Nephron progenitor cell (in vitro differentiated cells): ENCODE measurements around the gene GRK6.

Experiments used
- DNase-seq: peaks from one replicate; pipeline ENCODE4 v3.0.0; 2021
- H3K27ac Mint-ChIP-seq: 2 replicates; pipeline ENCODE4 v1.8.0; 2021; ENCODE audit warnings: mild to moderate bottlenecking, moderate library complexity, mixed read lengths
- H3K27me3 Mint-ChIP-seq: 2 replicates; pipeline ENCODE4 v1.8.0; 2021; ENCODE audit warnings: mild to moderate bottlenecking, low read depth, mixed read lengths; ENCODE audit not compliant: poor library complexity
- H3K36me3 Mint-ChIP-seq: 2 replicates; pipeline ENCODE4 v1.8.0; 2021; ENCODE audit warnings: low read depth, mixed read lengths
- H3K4me1 Mint-ChIP-seq: 2 replicates; pipeline ENCODE4 v1.8.0; 2021; ENCODE audit warnings: mixed read lengths
- H3K4me3 Mint-ChIP-seq: 2 replicates; pipeline ENCODE4 v1.8.0; 2021; ENCODE audit warnings: mild to moderate bottlenecking, moderate library complexity, mixed read lengths
- H3K9me3 Mint-ChIP-seq: 2 replicates; pipeline ENCODE4 v1.8.0; 2021; ENCODE audit warnings: mild to moderate bottlenecking, moderate library complexity, mixed read lengths
- TF ChIP-seq, protein P1 (sequence below): fragments of 200-600 bp; sonication (generic); IDR thresholded peaks from 2 replicates; pipeline ENCODE4 v1.5.0; 2021; ENCODE audit warnings: antibody characterized with exemption

The GRK6 gene

GRCh38 chr5:177383181-177383580 is 43.3 kb upstream of the GRK6 start:
- H3K27ac Mint-ChIP-seq: no peak overlapping the region
- no peaks in the 10 kb centered on the region for H3K9me3 Mint-ChIP-seq
- H3K4me1 Mint-ChIP-seq: peaks cover 46% of the 10 kb centered on the region
- no peak for DNase-seq
- TF ChIP-seq, protein P1, sequence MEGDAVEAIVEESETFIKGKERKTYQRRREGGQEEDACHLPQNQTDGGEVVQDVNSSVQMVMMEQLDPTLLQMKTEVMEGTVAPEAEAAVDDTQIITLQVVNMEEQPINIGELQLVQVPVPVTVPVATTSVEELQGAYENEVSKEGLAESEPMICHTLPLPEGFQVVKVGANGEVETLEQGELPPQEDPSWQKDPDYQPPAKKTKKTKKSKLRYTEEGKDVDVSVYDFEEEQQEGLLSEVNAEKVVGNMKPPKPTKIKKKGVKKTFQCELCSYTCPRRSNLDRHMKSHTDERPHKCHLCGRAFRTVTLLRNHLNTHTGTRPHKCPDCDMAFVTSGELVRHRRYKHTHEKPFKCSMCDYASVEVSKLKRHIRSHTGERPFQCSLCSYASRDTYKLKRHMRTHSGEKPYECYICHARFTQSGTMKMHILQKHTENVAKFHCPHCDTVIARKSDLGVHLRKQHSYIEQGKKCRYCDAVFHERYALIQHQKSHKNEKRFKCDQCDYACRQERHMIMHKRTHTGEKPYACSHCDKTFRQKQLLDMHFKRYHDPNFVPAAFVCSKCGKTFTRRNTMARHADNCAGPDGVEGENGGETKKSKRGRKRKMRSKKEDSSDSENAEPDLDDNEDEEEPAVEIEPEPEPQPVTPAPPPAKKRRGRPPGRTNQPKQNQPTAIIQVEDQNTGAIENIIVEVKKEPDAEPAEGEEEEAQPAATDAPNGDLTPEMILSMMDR: no peak
- H3K36me3 Mint-ChIP-seq: no peaks in the 10 kb centered on the region
- no peak overlapping the region for H3K4me3 Mint-ChIP-seq
- peaks cover 11% of the 10 kb centered on the region for H3K27me3 Mint-ChIP-seq

DNA sequence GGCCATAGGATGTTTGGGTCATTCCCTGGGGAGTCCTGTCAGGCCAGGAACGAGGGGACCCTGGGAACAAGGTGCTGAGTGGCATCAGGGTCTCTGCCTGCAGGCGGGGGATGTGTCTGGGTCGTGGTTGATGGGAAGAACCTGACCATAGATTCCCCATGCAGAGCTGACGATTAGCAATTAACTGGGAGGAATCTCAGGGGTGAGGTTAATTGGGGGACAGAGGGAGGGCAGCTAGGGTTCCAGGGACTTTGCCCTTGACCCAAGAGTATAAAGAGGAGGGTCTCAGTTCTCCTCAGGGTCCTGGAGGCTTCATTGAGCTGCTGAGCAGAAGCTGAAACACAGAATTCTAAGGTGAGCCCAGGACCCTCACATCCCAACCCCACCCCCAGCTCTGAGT is 42.3 kb upstream of the GRK6 start, which contains the start of gene SLC34A1:
Gene SLC34A1, plus strand, starts transcription at position 301 of the 400 bp plus-strand sequence. CDS start 1,308 bp downstream, outside the sequence.
- Mint-ChIP-seq H3K9me3 (no peaks in the 10 kb centered on the region), H3K4me1 (peaks cover 55% of the 10 kb centered on the region), H3K27ac (no peak within 1 kb of the TSS), H3K27me3 (peaks cover 13% of the 10 kb centered on the region), H3K36me3 (no peaks in the 10 kb centered on the region), H3K4me3 (no peak within 1 kb of the TSS)
- TF ChIP-seq, protein P1: no peak
- DNase-seq: no peak

DNA sequence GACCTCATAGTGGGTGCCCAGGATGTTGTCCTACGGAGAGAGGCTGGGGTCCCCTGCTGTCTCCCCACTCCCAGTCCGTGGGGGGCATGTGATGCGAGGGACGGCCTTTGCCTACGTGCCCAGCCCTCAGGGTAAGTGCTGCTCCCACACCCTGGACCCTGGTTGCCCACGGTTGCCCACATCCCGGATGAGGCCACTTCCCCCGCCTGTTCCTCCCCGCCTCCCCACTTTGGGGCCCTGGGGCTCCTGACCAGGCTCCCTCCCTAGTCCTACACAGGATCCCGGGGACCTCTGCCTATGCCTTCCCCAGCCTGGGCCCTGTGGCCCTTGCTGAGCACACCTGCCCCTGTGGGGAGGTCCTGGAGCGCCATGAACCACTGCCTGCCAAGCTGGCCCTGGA is 40.8 kb upstream of the GRK6 start:
- TF ChIP-seq, protein P1: no peak
- Mint-ChIP-seq H3K9me3 (no peaks in the 10 kb centered on the region), H3K4me3 (no peak overlapping the region), H3K27me3 (peaks cover 13% of the 10 kb centered on the region), H3K4me1 (peaks cover 71% of the 10 kb centered on the region), H3K27ac (no peak overlapping the region), H3K36me3 (no peaks in the 10 kb centered on the region)
- no peak for DNase-seq

DNA sequence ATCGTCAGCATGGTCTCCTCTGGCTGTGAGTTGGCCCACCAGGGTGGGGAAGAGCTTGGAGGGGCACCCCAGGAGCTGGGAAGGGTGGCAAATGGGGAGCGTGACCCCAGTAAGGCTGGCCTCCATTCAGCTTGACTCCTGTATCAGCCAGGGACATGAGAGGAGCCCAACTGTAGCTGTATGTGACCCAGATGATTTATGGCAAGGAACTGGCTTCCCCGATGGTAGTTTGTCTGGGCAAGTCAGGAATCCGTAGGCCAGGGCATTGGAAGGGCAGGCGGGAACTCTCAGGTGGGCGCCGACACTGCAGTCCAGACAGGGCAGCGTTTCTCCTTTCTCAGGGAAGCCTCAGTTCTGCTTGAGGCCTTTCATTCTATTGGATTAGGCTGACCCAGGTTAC is 39.9 kb upstream of the GRK6 start:
- peaks cover 70% of the 10 kb centered on the region for H3K4me1 Mint-ChIP-seq
- H3K4me3 Mint-ChIP-seq: no peak overlapping the region
- no peak for DNase-seq
- peaks cover 14% of the 10 kb centered on the region for H3K27me3 Mint-ChIP-seq
- no peaks in the 10 kb centered on the region for H3K36me3 Mint-ChIP-seq
- H3K27ac Mint-ChIP-seq: no peak overlapping the region
- TF ChIP-seq, protein P1: no peak
- H3K9me3 Mint-ChIP-seq: no peaks in the 10 kb centered on the region

DNA sequence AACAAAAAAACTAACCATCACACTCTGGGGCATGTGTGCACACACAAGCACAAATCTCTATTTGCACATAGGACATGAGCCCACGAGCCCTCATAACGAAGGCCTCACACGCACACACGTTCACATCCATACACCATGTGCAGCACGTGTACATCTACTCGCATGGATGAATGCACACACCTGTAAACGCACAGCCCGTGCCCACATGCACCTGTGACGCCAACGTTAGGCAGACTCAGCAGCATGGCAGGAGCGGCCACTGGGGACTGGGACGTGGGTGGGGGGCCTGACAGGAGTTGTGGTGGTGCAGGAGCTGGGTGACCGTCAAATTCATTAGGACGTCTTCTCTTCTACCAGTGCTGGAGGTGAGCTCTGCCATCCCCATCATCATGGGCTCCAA is 39.1 kb upstream of the GRK6 start:
- H3K4me1 Mint-ChIP-seq: peaks cover 63% of the 10 kb centered on the region
- H3K27ac Mint-ChIP-seq: no peak overlapping the region
- H3K9me3 Mint-ChIP-seq: no peaks in the 10 kb centered on the region
- no peak for DNase-seq
- H3K36me3 Mint-ChIP-seq: no peaks in the 10 kb centered on the region
- TF ChIP-seq, protein P1: no peak
- H3K27me3 Mint-ChIP-seq: peaks cover 14% of the 10 kb centered on the region
- no peak overlapping the region for H3K4me3 Mint-ChIP-seq

- Mint-ChIP-seq H3K4me1 (peaks cover 53% of the 10 kb centered on the region), H3K36me3 (no peaks in the 10 kb centered on the region), H3K9me3 (no peaks in the 10 kb centered on the region), H3K27ac (no peak overlapping the region), H3K4me3 (no peak overlapping the region), H3K27me3 (peaks cover 13% of the 10 kb centered on the region)
- TF ChIP-seq, protein P1: no peak
- no peak for DNase-seq
Observed at GRCh38 chr5:177388521-177389052, 37.9 kb upstream of the GRK6 start.
